Stimulated activated CD4-positive, alpha-beta T cell treated with anti-CD3 and anti-CD28 coated beads, TNF-alpha, amount 100 ng/mL, for 24 hours (primary cell): ENCODE data around the gene OR10A2.
"Not testable (repeated sequence)": the region's sequence is repeated elsewhere in the genome, so short reads cannot be mapped to it uniquely, and the experiment has no call there.

Experiments used
- DNase-seq, 3 experiments: peaks; one replicate each; pipeline ENCODE4 v3.0.0-alpha.2; 2020; ENCODE audit warnings: low read depth in 3 of 3

Gene OR10A2

GRCh38 chr11:6862961-6863360, at the start of gene OR10A2:
TSS of gene OR10A2 (plus strand) at chr11:6863057. CDS start at chr11:6869755, 6,698 bp downstream.
- DNase-seq = no peak

- no peak for DNase-seq
Measured at GRCh38 chr11:6813656-6814055, 49.2 kb upstream of the OR10A2 start.

GRCh38 chr11:6817694-6818093, 45.2 kb upstream of the OR10A2 start:
- no peak for DNase-seq

GRCh38 chr11:6818967-6819366, 43.9 kb upstream of the OR10A2 start:
- no peak for DNase-seq

GRCh38 chr11:6824136-6824823, 38.6 kb upstream of the OR10A2 start:
- DNase-seq = no peak

- DNase-seq = no peak
Measured at GRCh38 chr11:6825231-6825744, 37.6 kb upstream of the OR10A2 start.

- no peak for DNase-seq
Measured at GRCh38 chr11:6828103-6828502, 34.8 kb upstream of the OR10A2 start.

GRCh38 chr11:6833356-6833755, 29.5 kb upstream of the OR10A2 start:
- DNase-seq = no peak

- no peak for DNase-seq
Measured at GRCh38 chr11:6834021-6834420, 28.8 kb upstream of the OR10A2 start.

- no peak for DNase-seq
Measured at GRCh38 chr11:6841694-6842093, 21.2 kb upstream of the OR10A2 start.

GRCh38 chr11:6843670-6844069, 19.2 kb upstream of the OR10A2 start:
- DNase-seq = no peak

GRCh38 chr11:6844356-6844755, 18.5 kb upstream of the OR10A2 start:
- no peak for DNase-seq

- DNase-seq = no peak
Measured at GRCh38 chr11:6845383-6845782, 17.5 kb upstream of the OR10A2 start, which contains the start of gene OR10A5. TSS of gene OR10A5 (plus strand) at chr11:6845683. CDS start at chr11:6845683, 0 bp downstream.

GRCh38 chr11:6850526-6850925, 12.3 kb upstream of the OR10A2 start:
- no peak for DNase-seq

GRCh38 chr11:6854801-6855200, 8.1 kb upstream of the OR10A2 start:
- DNase-seq = not testable (repeated sequence)

GRCh38 chr11:6855971-6856541, 6.8 kb upstream of the OR10A2 start:
- no peak for DNase-seq

GRCh38 chr11:6856871-6857270, 6.0 kb upstream of the OR10A2 start:
- no peak for DNase-seq

GRCh38 chr11:6864438-6864837, 1.6 kb downstream of the OR10A2 start:
- DNase-seq = no peak

GRCh38 chr11:6871278-6871677, 8.4 kb downstream of the OR10A2 start:
- no peak for DNase-seq

- no peak for DNase-seq
Measured at GRCh38 chr11:6875761-6876160, 12.9 kb downstream of the OR10A2 start.

- DNase-seq = no peak
Measured at GRCh38 chr11:6876325-6876724, 13.5 kb downstream of the OR10A2 start, which contains the start of gene OR10A4. TSS of gene OR10A4 (plus strand) at chr11:6876625. CDS start at chr11:6876648, 23 bp downstream.

- DNase-seq = no peak
Measured at GRCh38 chr11:6876914-6877313, 14.1 kb downstream of the OR10A2 start.

GRCh38 chr11:6882751-6883150, 19.9 kb downstream of the OR10A2 start:
- no peak for DNase-seq
